ENCODE results near the gene CAMK1D. TPM values are rescaled to one million over a fixed set of nuclear protein-coding genes. Genes with fewer than 3 reads are reported as not detected.

Gene CAMK1D
- total and polyA plus RNA-seq, 2 donors (not counting 3 experiments of a cell fraction or from before 2014, with no cell fraction given), result 0.37 to 4.2 TPM

DNA sequence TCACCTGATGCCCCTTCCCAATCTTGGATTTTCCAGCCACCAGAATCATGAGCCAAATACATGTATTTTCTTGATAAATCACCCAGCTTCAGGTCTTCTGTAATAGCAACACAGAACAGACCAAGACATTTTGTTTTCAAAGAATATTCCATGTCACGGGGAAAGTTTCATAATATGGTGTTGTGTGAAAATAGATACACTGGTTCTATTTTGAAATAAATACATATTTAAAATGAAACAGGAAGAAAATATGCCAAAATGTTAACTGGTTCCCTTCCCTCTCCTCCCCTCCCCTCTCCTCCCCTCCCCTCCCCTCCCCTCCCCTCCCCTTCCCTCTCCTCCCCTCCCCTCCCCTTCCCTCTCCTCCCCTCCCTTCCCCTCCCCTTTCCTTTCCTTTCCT, 30.3 kb upstream of the CAMK1D start:
- FAIRE-seq (no peak), DNase-seq (ENCODE audit: low read depth, low spot score) (no peak)
- ChIA-PET CTCF (no interaction called here), POLR2A (no interaction called here)
- Histone ChIP-seq H3K4me1 (ENCODE audit: control insufficient read depth, extremely low read depth, insufficient read depth, low read length) (no peaks in the 10 kb centered on the region), H3K79me2 (ENCODE audit: control insufficient read depth, insufficient read depth, low read length) (no peaks in the 10 kb centered on the region), H4K20me1 (replicated peaks; ENCODE audit: control insufficient read depth, extremely low read depth, insufficient read depth, low read length) (no peaks in the 10 kb centered on the region), H3K9me3 (replicated peaks; ENCODE audit: control insufficient read depth, insufficient read depth, low read length) (no peaks in the 10 kb centered on the region), H3K9ac (replicated peaks; ENCODE audit: extremely low read depth, insufficient read depth, low read length) (no peak overlapping the region), H2AFZ (ENCODE audit: low read depth, low read length) (no peak overlapping the region), H3K36me3 (ENCODE audit: control insufficient read depth in 2 of 2, extremely low read depth in 1 of 2, insufficient read depth in 2 of 2, low read length in 2 of 2) (no peaks in the 10 kb centered on the region), H3K27ac (ENCODE audit: insufficient read depth, low read depth, low read length) (no peak overlapping the region), H3K4me3 (replicated peaks in 1 of 3; ENCODE audit: insufficient read depth in 1 of 3, low read depth in 1 of 3, low read length in 3 of 3) (no peak overlapping the region), H3K27me3 (ENCODE audit: control insufficient read depth in 2 of 2, insufficient read depth in 2 of 2, low read length in 2 of 2) (no peaks in the 10 kb centered on the region), H3K4me2 (ENCODE audit: insufficient read depth, low read length) (no peak overlapping the region), H3K9me1 (replicated peaks; ENCODE audit: control insufficient read depth, extremely low read depth, insufficient read depth, low read length) (no peaks in the 10 kb centered on the region)
- intact Hi-C loops (cut with micrococcal nuclease) (no loop called here), dilution Hi-C loops (cut with MboI; ENCODE audit: extremely low pct_ligation_motif_present, low sequenced_read_pairs) (no loop called here)
- TF ChIP-seq FOS (IDR thresholded peaks at IDR 0.05; ENCODE audit: borderline replicate concordance, insufficient read depth, low read length), result no peak
- TF ChIP-seq, protein P1, sequence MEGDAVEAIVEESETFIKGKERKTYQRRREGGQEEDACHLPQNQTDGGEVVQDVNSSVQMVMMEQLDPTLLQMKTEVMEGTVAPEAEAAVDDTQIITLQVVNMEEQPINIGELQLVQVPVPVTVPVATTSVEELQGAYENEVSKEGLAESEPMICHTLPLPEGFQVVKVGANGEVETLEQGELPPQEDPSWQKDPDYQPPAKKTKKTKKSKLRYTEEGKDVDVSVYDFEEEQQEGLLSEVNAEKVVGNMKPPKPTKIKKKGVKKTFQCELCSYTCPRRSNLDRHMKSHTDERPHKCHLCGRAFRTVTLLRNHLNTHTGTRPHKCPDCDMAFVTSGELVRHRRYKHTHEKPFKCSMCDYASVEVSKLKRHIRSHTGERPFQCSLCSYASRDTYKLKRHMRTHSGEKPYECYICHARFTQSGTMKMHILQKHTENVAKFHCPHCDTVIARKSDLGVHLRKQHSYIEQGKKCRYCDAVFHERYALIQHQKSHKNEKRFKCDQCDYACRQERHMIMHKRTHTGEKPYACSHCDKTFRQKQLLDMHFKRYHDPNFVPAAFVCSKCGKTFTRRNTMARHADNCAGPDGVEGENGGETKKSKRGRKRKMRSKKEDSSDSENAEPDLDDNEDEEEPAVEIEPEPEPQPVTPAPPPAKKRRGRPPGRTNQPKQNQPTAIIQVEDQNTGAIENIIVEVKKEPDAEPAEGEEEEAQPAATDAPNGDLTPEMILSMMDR (IDR thresholded peaks at IDR 0.05; ENCODE audit: extremely low read depth in 1 of 2, insufficient read depth in 1 of 2, low read depth in 1 of 2, low read length in 2 of 2), result no peak
- TF ChIP-seq MYC (IDR thresholded peaks at IDR 0.05; ENCODE audit: low read depth, low read length), result no peak
- TF ChIP-seq JUN (IDR thresholded peaks at IDR 0.05; ENCODE audit: borderline replicate concordance, insufficient read depth, insufficient read length, low read depth), result no peak
- no peak for TF ChIP-seq GATA2 (IDR thresholded peaks at IDR 0.05; ENCODE audit: insufficient read depth, insufficient read length, low read depth, low read length)
- no peak for TF ChIP-seq EZH2 (IDR thresholded peaks at IDR 0.05; ENCODE audit: borderline replicate concordance, low read depth, low read length, severe bottlenecking)
- TF ChIP-seq POLR2A (IDR thresholded peaks at IDR 0.05; ENCODE audit: low read depth, low read length), result no peak
- TF ChIP-seq POLR2AphosphoS5 (IDR thresholded peaks at IDR 0.05; ENCODE audit: insufficient read depth, low read depth, low read length), result no peak
- TF ChIP-seq, protein P2, sequence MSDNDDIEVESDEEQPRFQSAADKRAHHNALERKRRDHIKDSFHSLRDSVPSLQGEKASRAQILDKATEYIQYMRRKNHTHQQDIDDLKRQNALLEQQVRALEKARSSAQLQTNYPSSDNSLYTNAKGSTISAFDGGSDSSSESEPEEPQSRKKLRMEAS (IDR thresholded peaks at IDR 0.05; ENCODE audit: insufficient read depth, insufficient read length), result no peak
- no TSS peak for BruUV-seq (replicated peaks)

All from endothelial cell of umbilical vein (primary cell).